Activated CD4-positive, alpha-beta memory T cell treated with anti-CD3 and anti-CD28 coated beads for 36 hours (primary cell): Measurements from ENCODE around the gene RCOR1. TPM values are rescaled to one million over a fixed set of nuclear protein-coding genes. Genes with fewer than 3 reads are reported as not detected.
"Not testable (repeated sequence)": the region's sequence is repeated elsewhere in the genome, so short reads cannot be mapped to it uniquely, and the experiment has no call there.

Source experiments
- CTCF ChIA-PET: fragments of 350-600 bp; sonication (Branson Sonifier 250); formaldehyde crosslinking; loops from one replicate; lab custom pipeline; 2021; ENCODE audit warnings: antibody characterized with exemption, inconsistent platforms; lab: Charles Lee
- POLR2A ChIA-PET: fragments of 350-600 bp; sonication (Branson Sonifier 250); formaldehyde crosslinking; loops from one replicate; lab custom pipeline; 2021; ENCODE audit warnings: antibody characterized with exemption; lab: Charles Lee
- DNase-seq: peaks from one replicate; pipeline ENCODE4 v3.0.0-alpha.2; 2020
- H3K27ac Mint-ChIP-seq: one replicate; pipeline ENCODE4 v1.8.0; 2021; ENCODE audit warnings: mixed read lengths
- H3K27me3 Mint-ChIP-seq: one replicate; pipeline ENCODE4 v1.8.0; 2021; ENCODE audit warnings: mixed read lengths
- H3K36me3 Mint-ChIP-seq: one replicate; pipeline ENCODE4 v1.8.0; 2021; ENCODE audit warnings: mixed read lengths
- H3K4me1 Mint-ChIP-seq: one replicate; pipeline ENCODE4 v1.8.0; 2021; ENCODE audit warnings: low read depth, mixed read lengths
- H3K4me3 Mint-ChIP-seq: one replicate; pipeline ENCODE4 v1.8.0; 2021; ENCODE audit warnings: mild to moderate bottlenecking, mixed read lengths
- H3K9me3 Mint-ChIP-seq: one replicate; pipeline ENCODE4 v1.8.0; 2021; ENCODE audit warnings: mixed read lengths
- intact Hi-C: fragments of 100-400 bp; cut with micrococcal nuclease; formaldehyde crosslinking; loops from one replicate; pipeline ENCODE4 v1.15.1; 2023
- total RNA-seq, 2 experiments: library from RNA; stranded (reverse); gene quantifications; one replicate each; pipeline ENCODE4 v1.2.3, GENCODE V29; 2021

Gene RCOR1
- total RNA-seq, 2 experiments from 2014 or later: 14.1 to 14.3 TPM

- H3K27ac Mint-ChIP-seq: no peak overlapping the region
- peaks cover 2% of the 10 kb centered on the region for H3K4me1 Mint-ChIP-seq
- H3K36me3 Mint-ChIP-seq: no peaks in the 10 kb centered on the region
- no peaks in the 10 kb centered on the region for H3K27me3 Mint-ChIP-seq
- H3K4me3 Mint-ChIP-seq: no peak overlapping the region
- no peak for DNase-seq
- no peaks in the 10 kb centered on the region for H3K9me3 Mint-ChIP-seq
- ChIA-PET CTCF (no interaction called here), POLR2A (no interaction called here)
- intact Hi-C loops: no loop called here
Observed at GRCh38 chr14:102754370-102755262, 162.2 kb downstream of the RCOR1 start.

- POLR2A ChIA-PET: no interaction called here
- no peak overlapping the region for H3K27ac Mint-ChIP-seq
- DNase-seq: no peak
- H3K4me3 Mint-ChIP-seq: no peak overlapping the region
- H3K27me3 Mint-ChIP-seq: peaks cover 7% of the 10 kb centered on the region
- intact Hi-C loops: no loop called here
- H3K9me3 Mint-ChIP-seq: no peaks in the 10 kb centered on the region
- H3K4me1 Mint-ChIP-seq: peaks cover 2% of the 10 kb centered on the region
- CTCF ChIA-PET: no interaction called here
- no peaks in the 10 kb centered on the region for H3K36me3 Mint-ChIP-seq
Observed at GRCh38 chr14:102757646-102758045, 165.2 kb downstream of the RCOR1 start.

GRCh38 chr14:102758087-102758486 is 165.6 kb downstream of the RCOR1 start:
- Mint-ChIP-seq H3K27ac (no peak overlapping the region), H3K36me3 (no peaks in the 10 kb centered on the region), H3K27me3 (peaks cover 7% of the 10 kb centered on the region), H3K4me1 (peaks cover 2% of the 10 kb centered on the region), H3K9me3 (no peaks in the 10 kb centered on the region), H3K4me3 (no peak overlapping the region)
- ChIA-PET POLR2A (no interaction called here), CTCF (no interaction called here)
- intact Hi-C loops: no loop called here
- DNase-seq: no peak

DNA sequence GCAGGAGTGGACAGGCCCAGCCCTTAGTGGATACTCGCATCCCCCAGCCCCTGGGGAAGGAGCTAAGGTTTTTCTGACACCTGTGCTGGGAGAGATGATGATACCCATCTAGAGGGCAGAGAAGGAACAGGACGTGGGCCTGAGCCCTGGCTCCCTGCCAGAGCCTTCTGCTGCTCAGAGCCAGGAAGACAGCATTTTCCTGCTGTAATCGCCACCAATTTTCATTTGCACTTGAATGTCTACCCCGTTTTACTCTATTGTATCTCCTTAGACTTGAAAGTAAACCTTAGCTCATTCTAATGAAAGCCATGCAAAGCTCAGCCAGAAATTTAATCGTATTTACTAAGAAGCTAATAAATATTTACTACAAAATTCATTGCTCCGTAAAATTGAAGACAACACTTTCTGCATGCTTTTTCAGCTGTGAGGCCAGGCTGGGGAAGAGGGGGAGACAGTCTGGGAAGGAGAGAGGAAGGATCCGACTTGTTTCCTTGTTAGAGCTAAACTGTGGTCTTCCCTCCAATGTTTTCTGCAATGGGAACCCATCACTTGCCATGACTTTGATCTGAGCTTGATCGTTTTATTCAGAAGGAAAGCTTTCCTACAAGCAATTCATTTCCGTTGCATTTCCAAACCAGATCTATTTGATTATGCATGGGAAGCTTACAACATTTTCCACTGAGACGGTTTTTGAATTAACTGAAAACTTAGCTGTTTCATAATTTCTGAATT is 167.2 kb downstream of the RCOR1 start:
- H3K27ac Mint-ChIP-seq: no peak overlapping the region
- no peak for DNase-seq
- no peak overlapping the region for H3K4me3 Mint-ChIP-seq
- H3K36me3 Mint-ChIP-seq: no peaks in the 10 kb centered on the region
- CTCF ChIA-PET: interaction anchor here (0.8 to 1.4 kb wide), 3 partner anchors 13 to 65 kb away, joined by 3 to 10 read pairs (median 5); no protein-coding TSS in a partner anchor
- H3K9me3 Mint-ChIP-seq: no peaks in the 10 kb centered on the region
- POLR2A ChIA-PET: no interaction called here
- intact Hi-C loops: no loop called here
- H3K4me1 Mint-ChIP-seq: peaks cover under 1% of the 10 kb centered on the region
- H3K27me3 Mint-ChIP-seq: peaks cover 7% of the 10 kb centered on the region

GRCh38 chr14:102760496-102761193 is 168.2 kb downstream of the RCOR1 start:
- POLR2A ChIA-PET: no interaction called here
- intact Hi-C loops: no loop called here
- Mint-ChIP-seq H3K4me1 (no peaks in the 10 kb centered on the region), H3K27ac (no peak overlapping the region), H3K36me3 (no peaks in the 10 kb centered on the region), H3K4me3 (no peak overlapping the region), H3K27me3 (peaks cover 7% of the 10 kb centered on the region), H3K9me3 (no peaks in the 10 kb centered on the region)
- DNase-seq: no peak
- CTCF ChIA-PET: interaction anchor here (1.3 to 1.4 kb wide), 2 partner anchors 12 to 66 kb away, joined by 3 to 10 read pairs; no protein-coding TSS in a partner anchor

DNA sequence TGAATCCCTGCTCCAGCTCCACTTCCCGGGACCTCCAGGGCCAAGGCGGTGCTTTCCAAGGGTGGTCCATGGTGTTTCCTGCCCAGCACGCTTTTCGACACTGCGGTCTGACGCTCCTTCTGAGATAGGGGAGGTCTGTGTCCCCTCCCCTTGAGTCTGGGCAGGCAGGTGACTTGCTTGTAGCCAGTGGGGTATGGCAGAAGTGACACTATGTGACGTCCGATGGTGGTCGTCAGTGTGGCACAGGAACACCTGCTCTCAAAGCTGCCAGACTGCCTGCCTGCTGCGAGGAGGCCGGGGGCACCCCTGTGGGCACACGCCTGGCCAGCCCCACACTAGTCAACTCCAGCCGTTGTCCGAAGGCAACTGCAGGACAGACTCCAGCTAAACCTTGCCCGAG is 168.8 kb downstream of the RCOR1 start:
- no peaks in the 10 kb centered on the region for H3K4me1 Mint-ChIP-seq
- ChIA-PET CTCF (no interaction called here), POLR2A (no interaction called here)
- H3K4me3 Mint-ChIP-seq: no peak overlapping the region
- no peak for DNase-seq
- intact Hi-C loops: no loop called here
- H3K27ac Mint-ChIP-seq: no peak overlapping the region
- H3K36me3 Mint-ChIP-seq: no peaks in the 10 kb centered on the region
- H3K9me3 Mint-ChIP-seq: no peaks in the 10 kb centered on the region
- peaks cover 7% of the 10 kb centered on the region for H3K27me3 Mint-ChIP-seq

- ChIA-PET CTCF (no interaction called here), POLR2A (no interaction called here)
- Mint-ChIP-seq H3K4me3 (no peak overlapping the region), H3K9me3 (no peaks in the 10 kb centered on the region), H3K4me1 (peaks cover 4% of the 10 kb centered on the region), H3K27ac (no peak overlapping the region), H3K36me3 (no peaks in the 10 kb centered on the region), H3K27me3 (peaks cover 7% of the 10 kb centered on the region)
- DNase-seq: no peak
- intact Hi-C loops: no loop called here
Observed at GRCh38 chr14:102764220-102764671, 171.8 kb downstream of the RCOR1 start.

DNA sequence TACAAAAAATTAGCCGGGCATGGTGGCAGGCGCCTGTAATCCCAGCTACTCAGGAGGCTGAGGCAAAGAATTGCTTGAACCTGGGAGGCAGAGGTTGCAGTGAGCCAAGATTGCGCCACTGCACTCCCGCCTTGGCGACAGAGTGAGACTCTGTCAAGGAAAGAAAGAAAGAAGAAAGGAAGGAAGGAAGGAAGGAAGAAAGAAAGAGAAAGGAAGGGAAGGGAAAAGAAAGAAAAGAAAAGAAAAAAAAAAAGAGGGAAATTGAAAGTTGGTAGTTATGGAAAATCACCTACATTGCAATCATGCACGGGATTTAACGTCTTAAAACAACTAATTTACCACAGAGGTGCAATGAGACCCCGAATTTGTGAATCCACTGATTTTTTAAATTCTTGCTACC is 173.3 kb downstream of the RCOR1 start:
- H3K27ac Mint-ChIP-seq, H3K4me1 Mint-ChIP-seq, intact Hi-C loops, POLR2A ChIA-PET, CTCF ChIA-PET, DNase-seq, H3K36me3 Mint-ChIP-seq, H3K4me3 Mint-ChIP-seq, H3K27me3 Mint-ChIP-seq, H3K9me3 Mint-ChIP-seq: not testable (repeated sequence)

GRCh38 chr14:102768223-102769048 is 176.0 kb downstream of the RCOR1 start:
- CTCF ChIA-PET: no interaction called here
- H3K4me1 Mint-ChIP-seq: peaks cover 6% of the 10 kb centered on the region
- peak; percentile 28 for DNase-seq
- H3K4me3 Mint-ChIP-seq: no peak overlapping the region
- H3K9me3 Mint-ChIP-seq: no peaks in the 10 kb centered on the region
- POLR2A ChIA-PET: no interaction called here
- H3K27ac Mint-ChIP-seq: no peak overlapping the region
- no peaks in the 10 kb centered on the region for H3K36me3 Mint-ChIP-seq
- intact Hi-C loops: no loop called here
- H3K27me3 Mint-ChIP-seq: no peaks in the 10 kb centered on the region

GRCh38 chr14:102769049-102769327 is 176.5 kb downstream of the RCOR1 start:
- intact Hi-C loops: no loop called here
- Mint-ChIP-seq H3K9me3 (no peaks in the 10 kb centered on the region), H3K27ac (no peak overlapping the region), H3K36me3 (no peaks in the 10 kb centered on the region), H3K4me3 (no peak overlapping the region), H3K27me3 (no peaks in the 10 kb centered on the region), H3K4me1 (peaks cover 7% of the 10 kb centered on the region)
- CTCF ChIA-PET: no interaction called here
- no peak for DNase-seq
- POLR2A ChIA-PET: no interaction called here

GRCh38 chr14:102770147-102771123 is 178.0 kb downstream of the RCOR1 start:
- ChIA-PET CTCF (no interaction called here), POLR2A (no interaction called here)
- H3K27ac Mint-ChIP-seq: no peak overlapping the region
- intact Hi-C loops: loop anchor here (10.0 kb wide), 1 partner anchor 176 kb away; the partner anchor contains the start of gene RCOR1
- H3K4me3 Mint-ChIP-seq: no peak overlapping the region
- H3K27me3 Mint-ChIP-seq: no peaks in the 10 kb centered on the region
- H3K9me3 Mint-ChIP-seq: no peaks in the 10 kb centered on the region
- H3K4me1 Mint-ChIP-seq: peaks cover 17% of the 10 kb centered on the region
- DNase-seq: no peak
- no peaks in the 10 kb centered on the region for H3K36me3 Mint-ChIP-seq
